HG03575 (cell line): ENCODE measurements around the gene BCKDK.
"Not testable (repeated sequence)": the region's sequence is repeated elsewhere in the genome, so short reads cannot be mapped to it uniquely, and the experiment has no call there.

Experiments used
- ATAC-seq: cut with Tn5 transposase; IDR thresholded peaks from one replicate; pipeline ENCODE4 v1.9.1; 2021; ENCODE audit not compliant: unreplicated experiment, insufficient number of reproducible peaks, low FRiP score; ENCODE audit errors: extremely low read depth

The BCKDK gene

GRCh38 chr16:31092330-31092729 is 15.9 kb upstream of the BCKDK start:
- no peak for ATAC-seq

DNA sequence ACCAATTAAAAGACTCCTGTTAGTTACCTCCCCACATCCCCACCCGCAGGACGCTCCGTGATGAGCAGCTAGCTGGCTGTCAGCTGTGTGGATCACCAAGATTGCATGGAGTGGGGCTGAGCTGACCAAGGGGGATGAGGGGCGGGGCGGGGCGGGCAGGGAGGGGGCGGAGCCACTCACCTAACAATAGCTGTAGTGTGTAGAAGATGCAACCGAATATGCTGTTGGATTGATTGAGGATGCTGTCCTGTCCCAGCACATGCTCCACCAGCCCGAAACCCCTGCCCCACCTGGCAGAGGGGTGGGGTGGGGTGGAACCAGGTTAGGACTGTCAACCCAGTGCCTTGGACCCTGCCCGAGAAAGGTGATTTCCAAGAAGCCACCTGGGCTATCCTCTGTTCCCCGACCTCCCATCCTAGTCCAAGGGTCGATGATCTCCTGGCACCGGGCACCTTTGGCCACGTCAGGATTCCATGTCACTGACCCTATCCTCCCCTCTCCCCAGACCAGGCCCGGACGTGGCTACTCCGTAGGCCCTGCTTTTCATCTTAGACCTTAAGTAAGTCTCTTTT is 15.0 kb upstream of the BCKDK start:
- no peak for ATAC-seq

GRCh38 chr16:31094088-31094423 is 14.1 kb upstream of the BCKDK start:
- ATAC-seq: no peak

- no peak for ATAC-seq
These were observed 13.6 kb upstream of the BCKDK start, which contains the start of gene VKORC1 for GRCh38 chr16:31094424-31095120. TSS of gene VKORC1 (minus strand) at chr16:31094797. CDS start at chr16:31094729, 68 bp downstream.

- no peak for ATAC-seq
These were observed 8.1 kb upstream of the BCKDK start for GRCh38 chr16:31099860-31100638.

- ATAC-seq: not testable (repeated sequence)
These were observed 7.1 kb upstream of the BCKDK start for GRCh38 chr16:31100876-31101641.

GRCh38 chr16:31105677-31106213 is 2.4 kb upstream of the BCKDK start:
- ATAC-seq: no peak

- no peak for ATAC-seq
These were observed 1.4 kb upstream of the BCKDK start for GRCh38 chr16:31106509-31107464.

GRCh38 chr16:31107465-31107867 is 720 bp upstream of the BCKDK start:
- no peak for ATAC-seq

DNA sequence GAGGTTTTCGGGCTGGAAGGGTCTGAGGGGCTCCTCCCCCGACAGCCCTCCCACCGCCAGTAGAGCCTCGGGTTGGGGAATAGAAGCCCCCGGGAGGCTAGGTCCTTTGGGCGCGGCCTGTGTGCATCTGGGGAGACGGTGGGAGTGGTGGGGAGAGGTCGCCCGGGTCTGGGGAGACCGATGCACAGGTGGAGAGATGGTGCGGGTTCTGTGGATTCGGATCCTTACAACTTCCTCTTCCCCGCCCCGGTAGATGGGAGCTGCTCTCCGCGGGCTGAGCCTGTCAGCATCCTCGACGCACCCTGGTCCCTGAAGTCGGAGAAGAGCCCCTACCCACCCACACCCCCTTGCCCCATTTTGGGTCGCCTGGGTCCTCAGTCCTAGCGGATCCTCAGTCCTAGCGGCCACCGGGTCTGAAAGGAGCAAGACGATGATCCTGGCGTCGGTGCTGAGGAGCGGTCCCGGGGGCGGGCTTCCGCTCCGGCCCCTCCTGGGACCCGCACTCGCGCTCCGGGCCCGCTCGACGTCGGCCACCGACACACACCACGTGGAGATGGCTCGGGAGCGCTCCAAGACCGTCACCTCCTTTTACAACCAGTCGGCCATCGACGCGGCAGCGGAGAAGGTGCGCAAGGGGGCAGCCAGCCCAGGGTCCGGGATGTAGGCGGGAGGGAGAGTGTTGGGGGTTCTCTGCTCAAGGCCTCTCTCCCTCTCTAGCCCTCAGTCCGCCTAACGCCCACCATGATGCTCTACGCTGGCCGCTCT is 790 bp downstream of the BCKDK start:
- ATAC-seq: no peak

DNA sequence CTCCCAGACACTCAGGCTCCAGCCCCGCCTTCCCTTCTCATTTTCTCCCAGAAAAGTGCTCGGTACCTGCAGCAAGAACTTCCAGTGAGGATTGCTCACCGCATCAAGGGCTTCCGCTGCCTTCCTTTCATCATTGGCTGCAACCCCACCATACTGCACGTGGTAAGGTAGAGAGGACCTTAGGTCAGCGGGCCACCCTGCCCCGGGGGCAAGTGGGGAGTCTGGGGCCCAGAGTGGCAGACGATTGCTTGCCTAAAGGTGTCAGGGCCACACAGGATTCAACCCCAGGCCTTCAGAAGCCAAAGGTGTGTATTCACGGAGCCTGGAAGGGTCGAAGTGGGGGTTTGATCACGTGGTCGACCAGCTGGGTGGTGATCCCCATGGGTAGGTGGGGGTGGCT is 1.4 kb downstream of the BCKDK start:
- no peak for ATAC-seq

- no peak for ATAC-seq
These were observed 2.2 kb downstream of the BCKDK start for GRCh38 chr16:31110106-31111034.

GRCh38 chr16:31111881-31112466 is 3.8 kb downstream of the BCKDK start:
- ATAC-seq: no peak

- no peak for ATAC-seq
These were observed 4.5 kb downstream of the BCKDK start for GRCh38 chr16:31112711-31113110.

DNA sequence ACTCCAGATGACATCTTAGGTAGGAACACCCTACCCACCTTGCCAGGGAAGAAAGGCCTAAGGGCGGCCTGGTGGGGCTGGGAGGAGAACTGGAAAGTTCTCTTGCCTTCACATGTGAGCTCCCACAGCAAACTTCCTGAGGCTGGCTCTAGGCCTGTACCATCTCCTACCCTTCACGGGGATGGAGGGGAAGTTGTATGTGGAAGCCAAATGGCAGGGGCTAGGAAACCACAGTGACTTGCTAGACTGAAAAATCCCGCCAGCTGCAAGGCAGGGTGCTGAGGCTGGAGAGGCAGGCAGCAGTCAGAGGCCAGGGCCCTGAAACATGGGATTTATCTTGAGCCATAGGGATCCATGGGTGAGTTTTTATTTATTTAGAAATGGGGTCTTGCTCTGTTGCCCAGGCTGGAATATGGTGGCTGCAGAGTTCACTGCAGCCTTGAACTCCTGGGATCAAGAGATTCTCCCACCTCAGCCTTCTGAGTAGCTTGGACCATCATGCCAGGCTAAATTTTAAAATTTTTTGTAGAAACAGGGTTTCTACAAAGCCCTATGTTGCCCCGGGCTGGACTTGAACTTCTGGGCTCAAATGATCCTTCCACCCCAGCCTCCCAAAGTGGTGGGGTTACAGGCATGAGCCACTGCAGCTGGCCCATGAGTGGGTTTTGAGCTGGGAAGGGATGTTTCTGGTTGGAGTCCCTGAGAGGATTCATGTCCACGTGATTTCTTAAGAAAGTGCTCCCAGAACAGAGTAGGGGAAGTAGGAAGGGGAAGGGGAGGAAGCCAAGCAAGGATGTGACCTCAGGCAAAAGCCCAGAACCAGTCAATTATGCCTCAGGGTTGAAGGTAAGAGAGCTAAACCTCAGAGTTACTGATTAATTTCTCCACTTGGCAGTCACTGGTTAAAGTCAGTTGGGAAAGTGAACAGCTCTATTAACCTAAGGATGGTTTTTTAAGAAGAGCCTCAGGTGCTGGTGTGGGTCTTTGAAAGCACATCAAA is 5.2 kb downstream of the BCKDK start:
- no peak for ATAC-seq
